H1 (cell line): ENCODE measurements around the gene CYSRT1. TPM values are rescaled to one million over a fixed set of nuclear protein-coding genes. Genes with fewer than 3 reads are reported as not detected.

ENCODE experiments used
- GABPA ChIP-seq: IDR thresholded peaks from 2 replicates; pipeline ENCODE4 v1.6.1; 2011; ENCODE audit warnings: mild to moderate bottlenecking, low read length, moderate library complexity, borderline replicate concordance; ENCODE audit not compliant: insufficient read depth
- HDAC2 ChIP-seq, 2 experiments: fragments of 300-600 bp in 1 of 2; sonication (generic) in 1 of 2; IDR thresholded peaks; 2 replicates each; pipeline ENCODE4 v1.6.1; 2011 to 2012; ENCODE audit warnings: low read depth in 2 of 2, low read length in 2 of 2, mild to moderate bottlenecking in 2 of 2, moderate library complexity in 2 of 2, borderline replicate concordance in 1 of 2, inconsistent platforms in 1 of 2
- MAX ChIP-seq: IDR thresholded peaks from 2 replicates; pipeline ENCODE4 v1.6.1; 2012; ENCODE audit warnings: inconsistent platforms
- NRF1 ChIP-seq: IDR thresholded peaks from 2 replicates; pipeline ENCODE4 v1.6.1; 2011; ENCODE audit warnings: mild to moderate bottlenecking, low read depth, low read length, improper control_type of control experiment
- SP2 ChIP-seq: IDR thresholded peaks from 2 replicates; pipeline ENCODE4 v1.6.1; 2012; ENCODE audit warnings: mild to moderate bottlenecking, low read length, inconsistent platforms
- polyA plus RNA-seq, 7 experiments: library from polyadenylated mRNA; depleted of rRNA in 3 of 7; stranded (reverse) in 5 of 7; unstranded in 2 of 7; fragments of >200 nt in 5 of 7; fragments of 200-250 nt in 2 of 7; gene quantifications; 1 replicate in 5 of 7; 2 replicates in 1 of 7; 4 replicates in 1 of 7; pipeline versions ENCODE4 v1.2.1 to v1.2.3, GENCODE V29; 2011 to 2013; ENCODE audit warnings: missing spikeins in 2 of 7, mixed read lengths in 2 of 7
- total RNA-seq: library from RNA; stranded (reverse); fragmentation: NEBNext Ultra II Directional; extraction: Animal tissue kit (Norgen Biotek cat#: 25700); gene quantifications from 2 replicates; pipeline ENCODE4 v1.2.1, GENCODE V29; 2021
- TF ChIP-seq, protein P1 (sequence below): fragments of 300-600 bp; sonication (generic); IDR thresholded peaks from 2 replicates; pipeline ENCODE4 v1.7.1; 2012; ENCODE audit warnings: low read length, moderate library complexity, mild to moderate bottlenecking, inconsistent platforms; ENCODE audit not compliant: insufficient replicate concordance
- TF ChIP-seq, protein P2 (sequence below), 3 experiments: IDR thresholded peaks; 1 replicate in 2 of 3; 2 replicates in 1 of 3; pipeline versions ENCODE4 v1.5.1 to v1.6.1; 2011; ENCODE audit warnings: low read length in 3 of 3, mild to moderate bottlenecking in 3 of 3, inconsistent platforms in 2 of 3, low read depth in 1 of 3, moderate library complexity in 1 of 3; ENCODE audit not compliant: insufficient read depth in 1 of 3; ENCODE audit errors: control extremely low read depth in 1 of 3

CYSRT1 gene
- total and polyA plus RNA-seq, 2 of the 8 experiments (the other 6 are each of a cell fraction or from before 2014, with no cell fraction given): 1.0 to 6.5 TPM

- TF ChIP-seq, protein P1, sequence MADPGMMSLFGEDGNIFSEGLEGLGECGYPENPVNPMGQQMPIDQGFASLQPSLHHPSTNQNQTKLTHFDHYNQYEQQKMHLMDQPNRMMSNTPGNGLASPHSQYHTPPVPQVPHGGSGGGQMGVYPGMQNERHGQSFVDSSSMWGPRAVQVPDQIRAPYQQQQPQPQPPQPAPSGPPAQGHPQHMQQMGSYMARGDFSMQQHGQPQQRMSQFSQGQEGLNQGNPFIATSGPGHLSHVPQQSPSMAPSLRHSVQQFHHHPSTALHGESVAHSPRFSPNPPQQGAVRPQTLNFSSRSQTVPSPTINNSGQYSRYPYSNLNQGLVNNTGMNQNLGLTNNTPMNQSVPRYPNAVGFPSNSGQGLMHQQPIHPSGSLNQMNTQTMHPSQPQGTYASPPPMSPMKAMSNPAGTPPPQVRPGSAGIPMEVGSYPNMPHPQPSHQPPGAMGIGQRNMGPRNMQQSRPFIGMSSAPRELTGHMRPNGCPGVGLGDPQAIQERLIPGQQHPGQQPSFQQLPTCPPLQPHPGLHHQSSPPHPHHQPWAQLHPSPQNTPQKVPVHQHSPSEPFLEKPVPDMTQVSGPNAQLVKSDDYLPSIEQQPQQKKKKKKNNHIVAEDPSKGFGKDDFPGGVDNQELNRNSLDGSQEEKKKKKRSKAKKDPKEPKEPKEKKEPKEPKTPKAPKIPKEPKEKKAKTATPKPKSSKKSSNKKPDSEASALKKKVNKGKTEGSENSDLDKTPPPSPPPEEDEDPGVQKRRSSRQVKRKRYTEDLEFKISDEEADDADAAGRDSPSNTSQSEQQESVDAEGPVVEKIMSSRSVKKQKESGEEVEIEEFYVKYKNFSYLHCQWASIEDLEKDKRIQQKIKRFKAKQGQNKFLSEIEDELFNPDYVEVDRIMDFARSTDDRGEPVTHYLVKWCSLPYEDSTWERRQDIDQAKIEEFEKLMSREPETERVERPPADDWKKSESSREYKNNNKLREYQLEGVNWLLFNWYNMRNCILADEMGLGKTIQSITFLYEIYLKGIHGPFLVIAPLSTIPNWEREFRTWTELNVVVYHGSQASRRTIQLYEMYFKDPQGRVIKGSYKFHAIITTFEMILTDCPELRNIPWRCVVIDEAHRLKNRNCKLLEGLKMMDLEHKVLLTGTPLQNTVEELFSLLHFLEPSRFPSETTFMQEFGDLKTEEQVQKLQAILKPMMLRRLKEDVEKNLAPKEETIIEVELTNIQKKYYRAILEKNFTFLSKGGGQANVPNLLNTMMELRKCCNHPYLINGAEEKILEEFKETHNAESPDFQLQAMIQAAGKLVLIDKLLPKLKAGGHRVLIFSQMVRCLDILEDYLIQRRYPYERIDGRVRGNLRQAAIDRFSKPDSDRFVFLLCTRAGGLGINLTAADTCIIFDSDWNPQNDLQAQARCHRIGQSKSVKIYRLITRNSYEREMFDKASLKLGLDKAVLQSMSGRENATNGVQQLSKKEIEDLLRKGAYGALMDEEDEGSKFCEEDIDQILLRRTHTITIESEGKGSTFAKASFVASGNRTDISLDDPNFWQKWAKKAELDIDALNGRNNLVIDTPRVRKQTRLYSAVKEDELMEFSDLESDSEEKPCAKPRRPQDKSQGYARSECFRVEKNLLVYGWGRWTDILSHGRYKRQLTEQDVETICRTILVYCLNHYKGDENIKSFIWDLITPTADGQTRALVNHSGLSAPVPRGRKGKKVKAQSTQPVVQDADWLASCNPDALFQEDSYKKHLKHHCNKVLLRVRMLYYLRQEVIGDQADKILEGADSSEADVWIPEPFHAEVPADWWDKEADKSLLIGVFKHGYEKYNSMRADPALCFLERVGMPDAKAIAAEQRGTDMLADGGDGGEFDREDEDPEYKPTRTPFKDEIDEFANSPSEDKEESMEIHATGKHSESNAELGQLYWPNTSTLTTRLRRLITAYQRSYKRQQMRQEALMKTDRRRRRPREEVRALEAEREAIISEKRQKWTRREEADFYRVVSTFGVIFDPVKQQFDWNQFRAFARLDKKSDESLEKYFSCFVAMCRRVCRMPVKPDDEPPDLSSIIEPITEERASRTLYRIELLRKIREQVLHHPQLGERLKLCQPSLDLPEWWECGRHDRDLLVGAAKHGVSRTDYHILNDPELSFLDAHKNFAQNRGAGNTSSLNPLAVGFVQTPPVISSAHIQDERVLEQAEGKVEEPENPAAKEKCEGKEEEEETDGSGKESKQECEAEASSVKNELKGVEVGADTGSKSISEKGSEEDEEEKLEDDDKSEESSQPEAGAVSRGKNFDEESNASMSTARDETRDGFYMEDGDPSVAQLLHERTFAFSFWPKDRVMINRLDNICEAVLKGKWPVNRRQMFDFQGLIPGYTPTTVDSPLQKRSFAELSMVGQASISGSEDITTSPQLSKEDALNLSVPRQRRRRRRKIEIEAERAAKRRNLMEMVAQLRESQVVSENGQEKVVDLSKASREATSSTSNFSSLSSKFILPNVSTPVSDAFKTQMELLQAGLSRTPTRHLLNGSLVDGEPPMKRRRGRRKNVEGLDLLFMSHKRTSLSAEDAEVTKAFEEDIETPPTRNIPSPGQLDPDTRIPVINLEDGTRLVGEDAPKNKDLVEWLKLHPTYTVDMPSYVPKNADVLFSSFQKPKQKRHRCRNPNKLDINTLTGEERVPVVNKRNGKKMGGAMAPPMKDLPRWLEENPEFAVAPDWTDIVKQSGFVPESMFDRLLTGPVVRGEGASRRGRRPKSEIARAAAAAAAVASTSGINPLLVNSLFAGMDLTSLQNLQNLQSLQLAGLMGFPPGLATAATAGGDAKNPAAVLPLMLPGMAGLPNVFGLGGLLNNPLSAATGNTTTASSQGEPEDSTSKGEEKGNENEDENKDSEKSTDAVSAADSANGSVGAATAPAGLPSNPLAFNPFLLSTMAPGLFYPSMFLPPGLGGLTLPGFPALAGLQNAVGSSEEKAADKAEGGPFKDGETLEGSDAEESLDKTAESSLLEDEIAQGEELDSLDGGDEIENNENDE: no peak
- TF ChIP-seq SP2 (no peak), HDAC2 (IDR thresholded peaks at IDR 0.05; ENCODE audit: borderline replicate concordance in 1 of 2, low read depth in 2 of 2, low read length in 2 of 2) (no peak), NRF1 (no peak), GABPA (no peak), MAX (no peak)
- TF ChIP-seq, protein P2, sequence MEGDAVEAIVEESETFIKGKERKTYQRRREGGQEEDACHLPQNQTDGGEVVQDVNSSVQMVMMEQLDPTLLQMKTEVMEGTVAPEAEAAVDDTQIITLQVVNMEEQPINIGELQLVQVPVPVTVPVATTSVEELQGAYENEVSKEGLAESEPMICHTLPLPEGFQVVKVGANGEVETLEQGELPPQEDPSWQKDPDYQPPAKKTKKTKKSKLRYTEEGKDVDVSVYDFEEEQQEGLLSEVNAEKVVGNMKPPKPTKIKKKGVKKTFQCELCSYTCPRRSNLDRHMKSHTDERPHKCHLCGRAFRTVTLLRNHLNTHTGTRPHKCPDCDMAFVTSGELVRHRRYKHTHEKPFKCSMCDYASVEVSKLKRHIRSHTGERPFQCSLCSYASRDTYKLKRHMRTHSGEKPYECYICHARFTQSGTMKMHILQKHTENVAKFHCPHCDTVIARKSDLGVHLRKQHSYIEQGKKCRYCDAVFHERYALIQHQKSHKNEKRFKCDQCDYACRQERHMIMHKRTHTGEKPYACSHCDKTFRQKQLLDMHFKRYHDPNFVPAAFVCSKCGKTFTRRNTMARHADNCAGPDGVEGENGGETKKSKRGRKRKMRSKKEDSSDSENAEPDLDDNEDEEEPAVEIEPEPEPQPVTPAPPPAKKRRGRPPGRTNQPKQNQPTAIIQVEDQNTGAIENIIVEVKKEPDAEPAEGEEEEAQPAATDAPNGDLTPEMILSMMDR (IDR thresholded peaks at IDR 0.05; ENCODE audit: control extremely low read depth in 1 of 3, insufficient read depth in 1 of 3, low read depth in 1 of 3, low read length in 3 of 3): no peak
Measured at GRCh38 chr9:137191691-137192447, 33.1 kb upstream of the CYSRT1 start (continued).
